Progenitor cell of endocrine pancreas (in vitro differentiated cells): ENCODE data around the gene FAHD2B. TPM values are rescaled to one million over a fixed set of nuclear protein-coding genes. Genes with fewer than 3 reads are reported as not detected.
"Not testable (repeated sequence)": the region's sequence is repeated elsewhere in the genome, so short reads cannot be mapped to it uniquely, and the experiment has no call there.

Source experiments
- DNase-seq: peaks from one replicate; pipeline ENCODE4 v3.0.0; 2021; ENCODE audit warnings: low spot score; ENCODE audit not compliant: unreplicated experiment
- H3K27ac Mint-ChIP-seq: 2 replicates; pipeline ENCODE4 v1.8.0; 2021; ENCODE audit warnings: mild to moderate bottlenecking, moderate library complexity, mixed read lengths
- H3K27me3 Mint-ChIP-seq: 2 replicates; pipeline ENCODE4 v1.8.0; 2021; ENCODE audit warnings: mixed read lengths
- H3K36me3 Mint-ChIP-seq: 2 replicates; pipeline ENCODE4 v1.8.0; 2022; ENCODE audit warnings: mixed read lengths; ENCODE audit not compliant: insufficient read depth
- H3K4me1 Mint-ChIP-seq: 2 replicates; pipeline ENCODE4 v1.8.0; 2021; ENCODE audit warnings: low read depth, mixed read lengths
- H3K4me3 Mint-ChIP-seq: 2 replicates; pipeline ENCODE4 v1.8.0; 2021; ENCODE audit warnings: low read depth, mild to moderate bottlenecking, moderate library complexity, mixed read lengths
- H3K9me3 Mint-ChIP-seq: 2 replicates; pipeline ENCODE4 v1.8.0; 2021; ENCODE audit warnings: low read depth, mixed read lengths
- CTCF ChIP-seq: fragments of 200-600 bp; sonication (generic); IDR thresholded peaks from one replicate; pipeline ENCODE4 v1.5.0; 2021; ENCODE audit warnings: antibody characterized with exemption, mild to moderate bottlenecking; ENCODE audit not compliant: unreplicated experiment
- total RNA-seq: library from RNA; stranded (reverse); gene quantifications from 2 replicates; pipeline ENCODE4 v1.2.1, GENCODE V29; 2021

The FAHD2B gene
- total RNA-seq, 1 donor from 2014 or later = 25.1 TPM

GRCh38 chr2:97068074-97068473 is 26.6 kb downstream of the FAHD2B start:
- no peaks in the 10 kb centered on the region for H3K9me3 Mint-ChIP-seq
- peaks cover 5% of the 10 kb centered on the region for H3K27me3 Mint-ChIP-seq
- H3K27ac Mint-ChIP-seq = no peak overlapping the region
- H3K4me1 Mint-ChIP-seq = no peaks in the 10 kb centered on the region
- no peak for DNase-seq
- no peak for TF ChIP-seq CTCF
- H3K4me3 Mint-ChIP-seq = no peak overlapping the region
- H3K36me3 Mint-ChIP-seq = no peaks in the 10 kb centered on the region

- Mint-ChIP-seq H3K4me3 (no peak overlapping the region), H3K27ac (no peak overlapping the region), H3K9me3 (no peaks in the 10 kb centered on the region), H3K4me1 (no peaks in the 10 kb centered on the region), H3K36me3 (no peaks in the 10 kb centered on the region), H3K27me3 (peaks cover 5% of the 10 kb centered on the region)
- no peak for DNase-seq
- no peak for TF ChIP-seq CTCF
Observed at GRCh38 chr2:97067279-97068004, 27.2 kb downstream of the FAHD2B start.

GRCh38 chr2:97066030-97066429 is 28.7 kb downstream of the FAHD2B start:
- not testable (repeated sequence) for H3K4me3 Mint-ChIP-seq, H3K27me3 Mint-ChIP-seq, H3K9me3 Mint-ChIP-seq, H3K27ac Mint-ChIP-seq, H3K4me1 Mint-ChIP-seq, H3K36me3 Mint-ChIP-seq, DNase-seq

- not testable (repeated sequence) for H3K27ac Mint-ChIP-seq, H3K4me1 Mint-ChIP-seq
- H3K27me3 Mint-ChIP-seq = peaks cover 14% of the 10 kb centered on the region
Observed at GRCh38 chr2:97062020-97062419, 32.7 kb downstream of the FAHD2B start.

GRCh38 chr2:97059782-97060181 is 34.9 kb downstream of the FAHD2B start:
- H3K36me3 Mint-ChIP-seq, H3K4me1 Mint-ChIP-seq, H3K9me3 Mint-ChIP-seq, H3K4me3 Mint-ChIP-seq, H3K27me3 Mint-ChIP-seq, H3K27ac Mint-ChIP-seq, DNase-seq: not testable (repeated sequence)

More at GRCh38 chr2:97062020-97062419, 32.7 kb downstream of the FAHD2B start:
- not testable (repeated sequence) for H3K4me3 Mint-ChIP-seq, H3K36me3 Mint-ChIP-seq, H3K9me3 Mint-ChIP-seq, DNase-seq

- not testable (repeated sequence) for H3K9me3 Mint-ChIP-seq, H3K4me3 Mint-ChIP-seq, H3K4me1 Mint-ChIP-seq, DNase-seq, H3K27ac Mint-ChIP-seq, H3K27me3 Mint-ChIP-seq, H3K36me3 Mint-ChIP-seq
Observed at GRCh38 chr2:97056150-97056549, 38.5 kb downstream of the FAHD2B start.

GRCh38 chr2:97050032-97050431 is 44.6 kb downstream of the FAHD2B start:
- not testable (repeated sequence) for H3K27ac Mint-ChIP-seq, H3K36me3 Mint-ChIP-seq, H3K4me1 Mint-ChIP-seq, H3K9me3 Mint-ChIP-seq, DNase-seq, H3K27me3 Mint-ChIP-seq, H3K4me3 Mint-ChIP-seq

- not testable (repeated sequence) for H3K9me3 Mint-ChIP-seq, H3K27me3 Mint-ChIP-seq, H3K4me3 Mint-ChIP-seq, DNase-seq, H3K27ac Mint-ChIP-seq, H3K36me3 Mint-ChIP-seq, H3K4me1 Mint-ChIP-seq
Observed at GRCh38 chr2:97048448-97048847, 46.2 kb downstream of the FAHD2B start.

- H3K4me3 Mint-ChIP-seq, H3K4me1 Mint-ChIP-seq, H3K36me3 Mint-ChIP-seq: not testable (repeated sequence)
Observed at GRCh38 chr2:97046676-97047075, 48.0 kb downstream of the FAHD2B start.

GRCh38 chr2:97045895-97046499 is 48.7 kb downstream of the FAHD2B start:
- H3K4me3 Mint-ChIP-seq, H3K27me3 Mint-ChIP-seq, DNase-seq, H3K9me3 Mint-ChIP-seq, H3K36me3 Mint-ChIP-seq, H3K27ac Mint-ChIP-seq, H3K4me1 Mint-ChIP-seq: not testable (repeated sequence)

More at GRCh38 chr2:97046676-97047075, 48.0 kb downstream of the FAHD2B start:
- H3K27me3 Mint-ChIP-seq, H3K9me3 Mint-ChIP-seq, DNase-seq, H3K27ac Mint-ChIP-seq: not testable (repeated sequence)
